H4 (cell line): ENCODE data around the gene ARHGEF16. TPM values are rescaled to one million over a fixed set of nuclear protein-coding genes. Genes with fewer than 3 reads are reported as not detected.
A peak's percentile ranks its signal among the peaks of the same experiment; 100 is the strongest.

Experiments used
- DNase-seq: peaks from one replicate; pipeline ENCODE4 v3.0.0-alpha.2; 2015; ENCODE audit warnings: low spot score
- total RNA-seq: library from RNA; depleted of rRNA; stranded (reverse); fragments of >200 nt; shearing (Covaris generic); gene quantifications from 2 replicates; pipeline ENCODE4 v1.2.3, GENCODE V29; 2014

ARHGEF16 gene
- total RNA-seq, 1 experiment from 2014 or later = 0.97 TPM

- no peak for DNase-seq
Measured at GRCh38 chr1:3468236-3469103, 14.0 kb downstream of the ARHGEF16 start.

GRCh38 chr1:3469104-3469848, 14.8 kb downstream of the ARHGEF16 start:
- DNase-seq = no peak

GRCh38 chr1:3469849-3470649, 15.6 kb downstream of the ARHGEF16 start:
- no peak for DNase-seq

- DNase-seq = no peak
Measured at GRCh38 chr1:3470650-3471355, 16.3 kb downstream of the ARHGEF16 start.

GRCh38 chr1:3471356-3472087, 17.1 kb downstream of the ARHGEF16 start:
- peak; percentile 55 for DNase-seq

- no peak for DNase-seq
Measured at GRCh38 chr1:3472088-3472850, 17.8 kb downstream of the ARHGEF16 start.

GRCh38 chr1:3472906-3473305, 18.4 kb downstream of the ARHGEF16 start:
- no peak for DNase-seq

- peak; percentile 92 for DNase-seq
Measured at GRCh38 chr1:3473381-3473844, 18.9 kb downstream of the ARHGEF16 start.

- DNase-seq = no peak
Measured at GRCh38 chr1:3474016-3474415, 19.6 kb downstream of the ARHGEF16 start.

GRCh38 chr1:3474421-3474820, 20.0 kb downstream of the ARHGEF16 start:
- DNase-seq = no peak

GRCh38 chr1:3475839-3476573, 21.5 kb downstream of the ARHGEF16 start:
- no peak for DNase-seq

GRCh38 chr1:3476666-3477065, 22.2 kb downstream of the ARHGEF16 start:
- DNase-seq = no peak

- DNase-seq = no peak
Measured at GRCh38 chr1:3477241-3477995, 23.0 kb downstream of the ARHGEF16 start.

- no peak for DNase-seq
Measured at GRCh38 chr1:3478187-3478586, 23.7 kb downstream of the ARHGEF16 start.

- DNase-seq = no peak
Measured at GRCh38 chr1:3479511-3480368, 25.3 kb downstream of the ARHGEF16 start.

- DNase-seq = no peak
Measured at GRCh38 chr1:3480369-3480719, 25.9 kb downstream of the ARHGEF16 start.

- no peak for DNase-seq
Measured at GRCh38 chr1:3481046-3481445, 26.6 kb downstream of the ARHGEF16 start.
